DOHH2 (cell line): Measurements from ENCODE around the gene CDIPT.

Experiments used
- CTCF ChIP-seq: fragments of 200-600 bp; sonication (generic); IDR thresholded peaks from one replicate; pipeline ENCODE4 v1.5.1; 2014; ENCODE audit warnings: antibody characterized with exemption, mild to moderate bottlenecking, low read depth, low read length; ENCODE audit not compliant: poor library complexity, severe bottlenecking
- EZH2phosphoT487 ChIP-seq: fragments of 200-600 bp; sonication (generic); IDR thresholded peaks from 2 replicates; pipeline ENCODE4 v1.6.1; 2017; ENCODE audit warnings: borderline replicate concordance, mild to moderate bottlenecking, antibody characterized with exemption, low read length, moderate library complexity, mixed read lengths

- peak; percentile 94 for TF ChIP-seq CTCF
- TF ChIP-seq EZH2phosphoT487: no peak
Measured at GRCh38 chr16:29848420-29849297, 14.4 kb downstream of the CDIPT start.
